ENCODE results near the gene ANKS1B. TPM values are rescaled to one million over a fixed set of nuclear protein-coding genes. Genes with fewer than 3 reads are reported as not detected.

ANKS1B gene
- total and polyA plus RNA-seq, 4 donors: 0.03 to 3.4 (median 0.53) TPM

DNA sequence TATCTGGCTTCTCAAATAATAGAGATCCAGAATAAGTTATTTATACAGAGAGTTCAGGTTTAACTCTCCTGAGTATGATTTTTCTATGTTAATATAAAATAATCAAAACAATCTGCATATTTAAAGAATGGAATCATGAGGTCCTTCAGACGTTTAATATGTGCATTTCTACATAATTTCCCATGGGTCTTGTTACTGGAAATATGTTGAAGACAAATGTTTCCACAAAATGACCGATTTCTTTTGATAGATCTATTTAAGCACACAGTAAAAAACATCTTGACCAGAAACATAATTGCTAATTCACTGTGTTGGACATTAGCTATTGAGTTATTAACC is 957.7 kb downstream of the ANKS1B start:
- no peaks in the 10 kb centered on the region for H3K4me1 ChIP-seq (ENCODE audit: control insufficient read depth in 4 of 4, insufficient read depth in 4 of 4, low read length in 3 of 4)
- H3K9ac ChIP-seq (ENCODE audit: low read depth in 1 of 2, low read length in 2 of 2): no peak overlapping the region
- H3K36me3 ChIP-seq (ENCODE audit: control insufficient read depth in 4 of 4, insufficient read depth in 3 of 4, low read depth in 1 of 4, low read length in 3 of 4): no peaks in the 10 kb centered on the region
- no peak for DNase-seq (ENCODE audit: low spot score)
- no peak overlapping the region for H3K4me3 ChIP-seq (ENCODE audit: low read depth in 1 of 3, low read length in 3 of 3)
- no peak overlapping the region for H3K27ac ChIP-seq (ENCODE audit: low read depth in 1 of 2, low read length in 2 of 2)
- WGBS: 56% methylated on average over 2 of the region's 2 CpGs
- TF ChIP-seq RXRA (IDR thresholded peaks at IDR 0.05) (no peak), FOXA2 (IDR thresholded peaks at IDR 0.05) (no peak), MAX (IDR thresholded peaks at IDR 0.05) (no peak), FOXA1 (IDR thresholded peaks at IDR 0.05) (no peak), HNF4A (conservative IDR thresholded peaks at IDR 0.05) (no peak)
- peaks cover 0 to 2% (median 0%) of the 10 kb centered on the region in 4 donors for H3K27me3 ChIP-seq (ENCODE audit: control insufficient read depth in 4 of 4, insufficient read depth in 4 of 4, low read length in 3 of 4)
- no peaks in the 10 kb centered on the region for H3K9me3 ChIP-seq (ENCODE audit: control insufficient read depth in 4 of 4, low read length in 3 of 4)

DNA sequence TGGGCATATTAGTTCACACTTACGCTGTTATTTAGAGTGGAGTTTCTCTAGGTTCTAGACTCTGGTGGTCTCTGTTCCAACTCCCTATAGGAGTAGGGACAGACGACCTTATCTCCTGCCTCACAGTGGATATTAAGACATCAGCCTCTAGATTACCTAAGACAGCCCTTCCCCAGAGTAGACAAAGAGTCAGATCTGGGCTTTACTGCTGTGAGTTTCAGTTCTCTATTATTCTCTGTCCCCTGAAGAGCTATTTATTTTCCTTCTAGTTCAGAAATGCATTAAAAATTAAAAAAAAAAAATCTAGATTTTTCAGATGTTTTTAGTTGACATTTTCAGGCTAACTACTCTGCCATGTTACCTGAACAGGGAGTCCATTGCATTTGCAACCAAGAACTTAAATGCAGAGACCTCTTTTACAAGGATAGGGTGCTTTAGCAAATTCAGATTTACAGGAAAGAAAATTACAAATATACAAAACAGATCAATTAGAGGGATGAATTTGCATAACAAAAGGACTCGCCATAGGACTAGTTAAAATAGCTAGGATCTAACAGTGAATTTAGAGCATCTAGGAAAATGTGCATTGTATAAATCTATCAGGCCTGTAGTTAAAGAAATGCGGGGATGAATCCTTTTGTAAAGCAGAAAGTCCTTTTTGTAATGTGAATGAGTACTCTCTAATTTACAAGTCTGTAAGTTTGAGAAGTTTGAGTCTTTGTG is 958.2 kb downstream of the ANKS1B start:
- no peak for TF ChIP-seq MAX (IDR thresholded peaks at IDR 0.05)
- TF ChIP-seq, protein P1, sequence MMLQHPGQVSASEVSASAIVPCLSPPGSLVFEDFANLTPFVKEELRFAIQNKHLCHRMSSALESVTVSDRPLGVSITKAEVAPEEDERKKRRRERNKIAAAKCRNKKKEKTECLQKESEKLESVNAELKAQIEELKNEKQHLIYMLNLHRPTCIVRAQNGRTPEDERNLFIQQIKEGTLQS (IDR thresholded peaks at IDR 0.05): no peak
- TF ChIP-seq EGR1 (IDR thresholded peaks at IDR 0.05; ENCODE audit: low read depth in 2 of 2): no peak
- H3K27me3 ChIP-seq (ENCODE audit: control insufficient read depth in 4 of 4, insufficient read depth in 4 of 4, low read length in 3 of 4): peaks cover 0 to 2% (median 0%) of the 10 kb centered on the region in 4 donors
- H3K4me3 ChIP-seq (ENCODE audit: low read depth in 1 of 3, low read length in 3 of 3): no peak overlapping the region
- no peaks in the 10 kb centered on the region for H3K36me3 ChIP-seq (ENCODE audit: control insufficient read depth in 4 of 4, insufficient read depth in 3 of 4, low read depth in 1 of 4, low read length in 3 of 4)
- H3K4me1 ChIP-seq (ENCODE audit: control insufficient read depth in 4 of 4, insufficient read depth in 4 of 4, low read length in 3 of 4): no peaks in the 10 kb centered on the region
- no peak overlapping the region for H3K27ac ChIP-seq (ENCODE audit: low read depth in 1 of 2, low read length in 2 of 2)
- H3K9ac ChIP-seq (ENCODE audit: low read depth in 1 of 2, low read length in 2 of 2): no peak overlapping the region
- WGBS: 82% methylated on average over 4 of the region's 4 CpGs
- H3K9me3 ChIP-seq (ENCODE audit: control insufficient read depth in 4 of 4, low read length in 3 of 4): no peaks in the 10 kb centered on the region
- no peak for DNase-seq (ENCODE audit: low spot score)

DNA sequence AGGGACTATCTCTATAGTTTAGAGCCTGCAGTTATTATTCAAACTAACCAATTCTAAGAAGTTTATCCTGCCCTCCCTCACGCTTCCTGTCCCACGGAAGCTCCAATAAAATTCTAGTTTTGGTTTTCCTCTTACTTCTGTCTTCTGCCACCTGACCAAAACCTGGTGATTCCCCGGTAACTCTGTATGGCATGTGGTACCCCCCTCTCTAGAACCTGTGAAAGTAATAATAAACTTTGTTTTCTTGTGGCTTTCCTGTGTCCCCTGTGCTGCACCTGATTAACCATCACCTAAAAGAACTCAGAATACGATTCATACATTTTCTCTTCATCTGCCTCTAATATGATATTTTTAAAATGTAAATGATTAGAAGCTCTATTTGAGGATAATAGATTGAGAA is 959.9 kb downstream of the ANKS1B start:
- 78% methylated on average over 4 of the region's 4 CpGs for WGBS
- H3K27me3 ChIP-seq (ENCODE audit: control insufficient read depth in 4 of 4, insufficient read depth in 4 of 4, low read length in 3 of 4): no peaks in the 10 kb centered on the region
- no peak for TF ChIP-seq EGR1 (IDR thresholded peaks at IDR 0.05; ENCODE audit: low read depth in 2 of 2)
- TF ChIP-seq HNF4A (conservative IDR thresholded peaks at IDR 0.05): no peak
- TF ChIP-seq GABPA (IDR thresholded peaks at IDR 0.05 in 1 of 2, conservative IDR thresholded peaks at IDR 0.05 in 1 of 2): no peak
- TF ChIP-seq, protein P1 (IDR thresholded peaks at IDR 0.05): no peak
- TF ChIP-seq HNF4G (IDR thresholded peaks at IDR 0.05): no peak
- TF ChIP-seq, protein P2, sequence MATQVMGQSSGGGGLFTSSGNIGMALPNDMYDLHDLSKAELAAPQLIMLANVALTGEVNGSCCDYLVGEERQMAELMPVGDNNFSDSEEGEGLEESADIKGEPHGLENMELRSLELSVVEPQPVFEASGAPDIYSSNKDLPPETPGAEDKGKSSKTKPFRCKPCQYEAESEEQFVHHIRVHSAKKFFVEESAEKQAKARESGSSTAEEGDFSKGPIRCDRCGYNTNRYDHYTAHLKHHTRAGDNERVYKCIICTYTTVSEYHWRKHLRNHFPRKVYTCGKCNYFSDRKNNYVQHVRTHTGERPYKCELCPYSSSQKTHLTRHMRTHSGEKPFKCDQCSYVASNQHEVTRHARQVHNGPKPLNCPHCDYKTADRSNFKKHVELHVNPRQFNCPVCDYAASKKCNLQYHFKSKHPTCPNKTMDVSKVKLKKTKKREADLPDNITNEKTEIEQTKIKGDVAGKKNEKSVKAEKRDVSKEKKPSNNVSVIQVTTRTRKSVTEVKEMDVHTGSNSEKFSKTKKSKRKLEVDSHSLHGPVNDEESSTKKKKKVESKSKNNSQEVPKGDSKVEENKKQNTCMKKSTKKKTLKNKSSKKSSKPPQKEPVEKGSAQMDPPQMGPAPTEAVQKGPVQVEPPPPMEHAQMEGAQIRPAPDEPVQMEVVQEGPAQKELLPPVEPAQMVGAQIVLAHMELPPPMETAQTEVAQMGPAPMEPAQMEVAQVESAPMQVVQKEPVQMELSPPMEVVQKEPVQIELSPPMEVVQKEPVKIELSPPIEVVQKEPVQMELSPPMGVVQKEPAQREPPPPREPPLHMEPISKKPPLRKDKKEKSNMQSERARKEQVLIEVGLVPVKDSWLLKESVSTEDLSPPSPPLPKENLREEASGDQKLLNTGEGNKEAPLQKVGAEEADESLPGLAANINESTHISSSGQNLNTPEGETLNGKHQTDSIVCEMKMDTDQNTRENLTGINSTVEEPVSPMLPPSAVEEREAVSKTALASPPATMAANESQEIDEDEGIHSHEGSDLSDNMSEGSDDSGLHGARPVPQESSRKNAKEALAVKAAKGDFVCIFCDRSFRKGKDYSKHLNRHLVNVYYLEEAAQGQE (IDR thresholded peaks at IDR 0.05): no peak
- no peak for TF ChIP-seq YY1 (IDR thresholded peaks at IDR 0.05)
- TF ChIP-seq FOXA1 (IDR thresholded peaks at IDR 0.05): no peak
- TF ChIP-seq RAD21 (IDR thresholded peaks at IDR 0.05): no peak
- TF ChIP-seq FOXA2 (IDR thresholded peaks at IDR 0.05): no peak
- no peak for TF ChIP-seq RXRA (IDR thresholded peaks at IDR 0.05)
- no peak for TF ChIP-seq TAF1 (conservative IDR thresholded peaks at IDR 0.05)
- no peak for TF ChIP-seq ZBTB33 (IDR thresholded peaks at IDR 0.05)
- no peak for TF ChIP-seq CTCF (IDR thresholded peaks at IDR 0.05; ENCODE audit: low read depth, low read length, missing input control)
- H3K27ac ChIP-seq (ENCODE audit: low read depth in 1 of 2, low read length in 2 of 2): no peak overlapping the region
- H3K36me3 ChIP-seq (ENCODE audit: control insufficient read depth in 4 of 4, insufficient read depth in 3 of 4, low read depth in 1 of 4, low read length in 3 of 4): no peaks in the 10 kb centered on the region
- H3K9me3 ChIP-seq (ENCODE audit: control insufficient read depth in 4 of 4, low read length in 3 of 4): no peaks in the 10 kb centered on the region
- H3K4me1 ChIP-seq (ENCODE audit: control insufficient read depth in 4 of 4, insufficient read depth in 4 of 4, low read length in 3 of 4): no peaks in the 10 kb centered on the region
- H3K9ac ChIP-seq (ENCODE audit: low read depth in 1 of 2, low read length in 2 of 2): no peak overlapping the region
- H3K4me3 ChIP-seq (ENCODE audit: low read depth in 1 of 3, low read length in 3 of 3): no peak overlapping the region
- DNase-seq (ENCODE audit: low spot score): no peak
